HepG2 (cell line): ENCODE data around the gene EXPH5. TPM values are rescaled to one million over a fixed set of nuclear protein-coding genes. Genes with fewer than 3 reads are reported as not detected.

Experiments
- ATAC-seq: fragments of 200-7000 bp; cut with Tn5 transposase; 3 replicates; pipeline ENCODE4 v1.9.1; 2020; ENCODE audit warnings: mild to moderate bottlenecking, moderate library complexity
- BruUV-seq: library from RNA; stranded (reverse); fragments of 400-500 nt; replicated peaks from 2 replicates; lab custom pipeline; 2021; lab: Mats Ljungman, UMichigan
- CTCF ChIA-PET: fragments of 300-600 bp; formaldehyde crosslinking; extraction: SDS; loops from one replicate; lab custom pipeline; 2021; ENCODE audit warnings: low total read pairs, inconsistent platforms, low intra/inter-chr PET ratio; lab: Yijun Ruan, JAX
- POLR2A ChIA-PET: fragments of 350-600 bp; sonication (Branson Sonifier 250); formaldehyde crosslinking; loops from one replicate; lab custom pipeline; 2020; ENCODE audit warnings: antibody characterized with exemption, inconsistent platforms; lab: Yijun Ruan, JAX
- DNase-seq: peaks from one replicate; pipeline ENCODE4 v3.0.0-alpha.2; 2015; ENCODE audit warnings: low spot score
- FAIRE-seq: peaks from 3 replicates; lab custom pipeline; 2011; peaks lifted over from hg19 to GRCh38; lab: Jason Lieb, UNC
- H2AFZ ChIP-seq: one replicate; pipeline ENCODE4 v1.6.1; 2011; ENCODE audit warnings: low read length, inconsistent platforms
- H3K27ac ChIP-seq: fragments of 300-600 bp; 3 replicates; pipeline ENCODE4 v1.8.0; 2011; ENCODE audit warnings: mixed run types, mild to moderate bottlenecking, mixed read lengths, low read length, inconsistent platforms; ENCODE audit not compliant: insufficient read depth; ENCODE audit errors: extremely low read length
- H3K27me3 ChIP-seq, 2 experiments: fragments of 200-600 bp in 1 of 2; 2 replicates in 1 of 2; 3 replicates in 1 of 2; pipeline versions ENCODE4 v1.6.0 to v1.8.0; 2011; ENCODE audit warnings: low read length in 2 of 2, mild to moderate bottlenecking in 2 of 2, moderate library complexity in 2 of 2, inconsistent platforms in 1 of 2; ENCODE audit not compliant: insufficient read depth in 2 of 2, control insufficient read depth in 1 of 2
- H3K36me3 ChIP-seq, 2 experiments: fragments of 200-600 bp in 1 of 2; replicated peaks in 1 of 2; 2 replicates in 1 of 2; 3 replicates in 1 of 2; pipeline versions ENCODE4 v1.5.1 to v1.8.0; 2011; ENCODE audit warnings: low read length in 2 of 2, inconsistent platforms in 1 of 2; ENCODE audit not compliant: insufficient read depth in 2 of 2, control insufficient read depth in 1 of 2
- H3K4me1 ChIP-seq: 2 replicates; pipeline ENCODE4 v1.5.1; 2012; ENCODE audit warnings: low read length, inconsistent platforms; ENCODE audit not compliant: insufficient read depth
- H3K4me2 ChIP-seq: 2 replicates; pipeline ENCODE4 v1.6.0; 2011; ENCODE audit warnings: low read depth, low read length, inconsistent platforms
- H3K4me3 ChIP-seq, 3 experiments: fragments of 200-600 bp in 1 of 3; sonication (generic), shearing (Covaris generic) in 1 of 3; replicated peaks in 1 of 3; 2 replicates each; pipeline ENCODE4 v1.5.1; 2011 to 2016; ENCODE audit warnings: low read length in 3 of 3, inconsistent platforms in 2 of 3, low read depth in 2 of 3, mild to moderate bottlenecking in 2 of 3, control low read depth in 1 of 3, mixed read lengths in 1 of 3; ENCODE audit not compliant: insufficient read depth in 1 of 3
- H3K79me2 ChIP-seq: one replicate; pipeline ENCODE4 v1.6.1; 2011; ENCODE audit warnings: low read length, inconsistent platforms; ENCODE audit not compliant: insufficient read depth
- H3K9ac ChIP-seq: 2 replicates; pipeline ENCODE4 v1.6.0; 2011; ENCODE audit warnings: mild to moderate bottlenecking, low read depth, low read length, inconsistent platforms; ENCODE audit not compliant: insufficient read depth
- H3K9me3 ChIP-seq: 2 replicates; pipeline ENCODE4 v1.5.1; 2012; ENCODE audit warnings: mild to moderate bottlenecking, low read length
- H4K20me1 ChIP-seq: 2 replicates; pipeline ENCODE4 v1.6.0; 2011; ENCODE audit warnings: inconsistent platforms, mild to moderate bottlenecking, low read length, moderate library complexity; ENCODE audit not compliant: insufficient read depth
- ATM ChIP-seq: fragments of 450-650 bp; IDR thresholded peaks from 2 replicates; pipeline ENCODE4 v1.7.1; 2017; ENCODE audit warnings: mild to moderate bottlenecking, borderline replicate concordance
- BRD4 ChIP-seq: sonication (generic); formaldehyde crosslinking; IDR thresholded peaks from 2 replicates; pipeline ENCODE4 v1.4.0; 2020; ENCODE audit warnings: missing genetic modification reagents
- CBFB ChIP-seq: sonication (generic); formaldehyde crosslinking; IDR thresholded peaks from 2 replicates; pipeline ENCODE4 v1.4.0; 2020; ENCODE audit warnings: missing genetic modification reagents
- FOXA1 ChIP-seq, 2 experiments: fragments of 450-650 bp in 1 of 2; sonication (generic) in 1 of 2; formaldehyde crosslinking in 1 of 2; IDR thresholded peaks; 2 replicates each; pipeline versions ENCODE4 v1.4.0 to v1.6.1; 2016 to 2020; ENCODE audit warnings: missing genetic modification reagents in 1 of 2
- IKZF4 ChIP-seq: sonication (generic); formaldehyde crosslinking; IDR thresholded peaks from 2 replicates; pipeline ENCODE4 v1.5.1; 2020; ENCODE audit warnings: borderline replicate concordance, mild to moderate bottlenecking, low read depth, missing genetic modification reagents; ENCODE audit errors: not compliant biosample characterization
- MAZ ChIP-seq, 2 experiments: sonication (generic) in 1 of 2; formaldehyde crosslinking in 1 of 2; IDR thresholded peaks; 2 replicates each; pipeline versions ENCODE4 v1.5.0 to v1.6.1; 2012 to 2020; ENCODE audit warnings: low read depth in 2 of 2, mild to moderate bottlenecking in 2 of 2, borderline replicate concordance in 1 of 2, improper control_type of control experiment in 1 of 2, low read length in 1 of 2, missing genetic modification reagents in 1 of 2, moderate library complexity in 1 of 2
- MBD4 ChIP-seq: IDR thresholded peaks from 2 replicates; pipeline ENCODE4 v1.6.1; 2012; ENCODE audit warnings: low read length, inconsistent platforms, borderline replicate concordance
- NFE2L1 ChIP-seq: sonication (generic); formaldehyde crosslinking; IDR thresholded peaks from 2 replicates; pipeline ENCODE4 v1.4.0; 2020; ENCODE audit warnings: missing genetic modification reagents, mild to moderate bottlenecking, borderline replicate concordance
- NRL ChIP-seq: sonication (generic); formaldehyde crosslinking; IDR thresholded peaks from 2 replicates; pipeline ENCODE4 v1.5.0; 2020; ENCODE audit warnings: missing genetic modification reagents, mild to moderate bottlenecking, moderate library complexity, borderline replicate concordance
- SRSF9 ChIP-seq: fragments of 200-400 bp; formaldehyde crosslinking; IDR thresholded peaks from 2 replicates; pipeline ENCODE4 v1.6.1; 2018; ENCODE audit warnings: borderline replicate concordance, mild to moderate bottlenecking, low read depth, low read length; ENCODE audit not compliant: insufficient read depth, poor library complexity, severe bottlenecking
- ZBTB7B ChIP-seq: sonication (generic); formaldehyde crosslinking; IDR thresholded peaks from 2 replicates; pipeline ENCODE4 v1.4.0; 2020; ENCODE audit warnings: missing genetic modification reagents
- ZFAT ChIP-seq: sonication (generic); formaldehyde crosslinking; conservative IDR thresholded peaks from 2 replicates; pipeline ENCODE4 v1.8.1; 2023; ENCODE audit warnings: missing genetic modification reagents, inconsistent platforms
- ZFP1 ChIP-seq: IDR thresholded peaks from 2 replicates; pipeline ENCODE4 v1.6.1; 2016
- ZNF430 ChIP-seq: sonication (generic); formaldehyde crosslinking; IDR thresholded peaks from 2 replicates; pipeline ENCODE4 v1.9.0; 2021; ENCODE audit warnings: mild to moderate bottlenecking, missing genetic modification reagents
- ZNF556 ChIP-seq: sonication (generic); formaldehyde crosslinking; IDR thresholded peaks from 2 replicates; pipeline ENCODE4 v1.4.0; 2020; ENCODE audit warnings: mild to moderate bottlenecking, missing genetic modification reagents, borderline replicate concordance
- ZNF569 ChIP-seq: sonication (generic); formaldehyde crosslinking; IDR thresholded peaks from 2 replicates; pipeline ENCODE4 v1.5.0; 2020; ENCODE audit warnings: mild to moderate bottlenecking, missing genetic modification reagents, moderate library complexity, borderline replicate concordance
- ZNF773 ChIP-seq: sonication (generic); formaldehyde crosslinking; IDR thresholded peaks from 2 replicates; pipeline ENCODE4 v1.4.0; 2020; ENCODE audit warnings: missing genetic modification reagents, borderline replicate concordance
- ZNF780A ChIP-seq: sonication (generic); formaldehyde crosslinking; IDR thresholded peaks from 2 replicates; pipeline ENCODE4 v1.8.0; 2022; ENCODE audit warnings: mild to moderate bottlenecking, missing genetic modification reagents, moderate library complexity
- WGBS: methylation state at CpG from one replicate; pipeline ENCODE4 v1.1.6; 2017; ENCODE audit warnings: low lambda C conversion rate; 5-methylcytosine and 5-hydroxymethylcytosine counted together
- in situ Hi-C: cut with HindIII; loops from 2 replicates; pipeline ENCODE4 v1.10.0; 2017; ENCODE audit warnings: low pct_unique_long_range_greater_than_20kb; ENCODE audit not compliant: extremely low pct_ligation_motif_present
- intact Hi-C: fragments of 100-400 bp; cut with micrococcal nuclease; formaldehyde crosslinking; loops from one replicate; pipeline ENCODE4 v1.10.0; 2022; ENCODE audit not compliant: unreplicated experiment
- polyA plus RNA-seq, 8 experiments: library from polyadenylated mRNA; depleted of rRNA in 3 of 8; stranded (reverse) in 7 of 8; unstranded in 1 of 8; fragments of >200 nt; fragmentation: Illumina TruSeq in 4 of 8; extraction: Trizol in 4 of 8; gene quantifications; 2 replicates each; pipeline versions ENCODE4 v1.2.1 to v1.2.3, GENCODE V29; 2011 to 2016; ENCODE audit warnings: low read depth in 4 of 8, missing spikeins in 1 of 8, mixed read lengths in 1 of 8; ENCODE audit not compliant: insufficient read depth in 1 of 8
- total RNA-seq, 5 experiments: library from RNA; depleted of rRNA; stranded (reverse); fragments of >200 nt; fragmentation: Illumina TruSeq; extraction: Trizol; gene quantifications; 2 replicates each; pipeline ENCODE4 v1.2.3, GENCODE V29; 2016; ENCODE audit warnings: low read depth in 1 of 5
- TF ChIP-seq, protein P1 (sequence below): sonication (generic); formaldehyde crosslinking; IDR thresholded peaks from 2 replicates; pipeline ENCODE4; 2020; ENCODE audit warnings: missing genetic modification reagents, mild to moderate bottlenecking, borderline replicate concordance

EXPH5 gene
- total and polyA plus RNA-seq, 2 of the 13 experiments (the other 11 are each of a cell fraction or from before 2014, with no cell fraction given) = under 0.01 to 0.02 TPM

DNA sequence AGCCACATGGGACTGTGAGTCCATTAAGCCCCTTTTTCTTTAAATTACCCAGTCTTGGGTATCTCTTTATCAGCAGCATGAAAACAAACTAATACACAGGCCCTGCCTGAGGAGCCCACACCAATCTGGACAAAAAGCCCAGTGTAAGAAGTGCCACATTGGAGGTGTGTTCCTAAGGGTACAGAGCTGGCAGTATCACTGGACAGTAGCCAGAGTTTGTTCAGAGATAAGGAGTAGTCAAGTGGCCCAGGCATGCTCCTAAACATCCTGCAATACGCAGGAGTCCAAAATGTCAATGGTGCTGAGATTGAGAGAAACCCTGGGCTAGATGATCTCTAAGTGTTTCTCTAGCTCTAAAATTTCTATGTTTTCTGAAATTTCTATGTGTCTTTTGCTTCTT is 68.4 kb downstream of the EXPH5 start:
- no peak for ATAC-seq

More for the DNA sequence above, 68.4 kb downstream of the EXPH5 start:
- H3K36me3 ChIP-seq = no peaks in the 10 kb centered on the region
- H3K4me3 ChIP-seq = no peak overlapping the region
- FAIRE-seq = no peak
- DNase-seq = no peak
- H2AFZ ChIP-seq = no peak overlapping the region
- in situ Hi-C loops = no loop called here
- TF ChIP-seq MAZ (IDR thresholded peaks at IDR 0.05; ENCODE audit: borderline replicate concordance, low read depth, low read length) (no peak), MAZ (CRISPR knock-in tag; IDR thresholded peaks at IDR 0.05; ENCODE audit: low read depth) (no peak), ZNF780A (CRISPR knock-in tag) (no peak), ZNF773 (no peak), SRSF9 (no peak), NRL (CRISPR knock-in tag) (no peak), ZNF430 (CRISPR knock-in tag) (no peak), CBFB (CRISPR knock-in tag) (no peak), ZFP1 (CRISPR knock-in tag) (no peak), ZFAT (CRISPR knock-in tag) (no peak), IKZF4 (no peak), BRD4 (CRISPR knock-in tag) (no peak), NFE2L1 (CRISPR knock-in tag) (no peak), ZBTB7B (CRISPR knock-in tag) (no peak), FOXA1 (IDR thresholded peaks at IDR 0.05) (no peak), FOXA1 (CRISPR knock-in tag; IDR thresholded peaks at IDR 0.05) (no peak), ATM (no peak), ZNF556 (CRISPR knock-in tag) (no peak), MBD4 (no peak), ZNF569 (CRISPR knock-in tag) (no peak)
- TF ChIP-seq, protein P1, sequence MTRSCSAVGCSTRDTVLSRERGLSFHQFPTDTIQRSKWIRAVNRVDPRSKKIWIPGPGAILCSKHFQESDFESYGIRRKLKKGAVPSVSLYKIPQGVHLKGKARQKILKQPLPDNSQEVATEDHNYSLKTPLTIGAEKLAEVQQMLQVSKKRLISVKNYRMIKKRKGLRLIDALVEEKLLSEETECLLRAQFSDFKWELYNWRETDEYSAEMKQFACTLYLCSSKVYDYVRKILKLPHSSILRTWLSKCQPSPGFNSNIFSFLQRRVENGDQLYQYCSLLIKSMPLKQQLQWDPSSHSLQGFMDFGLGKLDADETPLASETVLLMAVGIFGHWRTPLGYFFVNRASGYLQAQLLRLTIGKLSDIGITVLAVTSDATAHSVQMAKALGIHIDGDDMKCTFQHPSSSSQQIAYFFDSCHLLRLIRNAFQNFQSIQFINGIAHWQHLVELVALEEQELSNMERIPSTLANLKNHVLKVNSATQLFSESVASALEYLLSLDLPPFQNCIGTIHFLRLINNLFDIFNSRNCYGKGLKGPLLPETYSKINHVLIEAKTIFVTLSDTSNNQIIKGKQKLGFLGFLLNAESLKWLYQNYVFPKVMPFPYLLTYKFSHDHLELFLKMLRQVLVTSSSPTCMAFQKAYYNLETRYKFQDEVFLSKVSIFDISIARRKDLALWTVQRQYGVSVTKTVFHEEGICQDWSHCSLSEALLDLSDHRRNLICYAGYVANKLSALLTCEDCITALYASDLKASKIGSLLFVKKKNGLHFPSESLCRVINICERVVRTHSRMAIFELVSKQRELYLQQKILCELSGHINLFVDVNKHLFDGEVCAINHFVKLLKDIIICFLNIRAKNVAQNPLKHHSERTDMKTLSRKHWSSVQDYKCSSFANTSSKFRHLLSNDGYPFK (CRISPR knock-in tag) = no peak
- TF ChIP-seq, all 625 proteins: peak for 0
- BruUV-seq = no TSS peak
- CTCF ChIA-PET = no interaction called here
- Histone ChIP-seq H3K27me3 (no peaks in the 10 kb centered on the region; a peak in 1 of 5 replicates), H3K9ac (no peak overlapping the region), H3K4me2 (no peak overlapping the region), H3K27ac (no peak overlapping the region), H4K20me1 (no peaks in the 10 kb centered on the region), H3K9me3 (no peaks in the 10 kb centered on the region), H3K79me2 (no peaks in the 10 kb centered on the region), H3K4me1 (no peaks in the 10 kb centered on the region)
- 90% methylated on average over 1 of the region's 1 CpG for WGBS
- intact Hi-C loops = no loop called here
- POLR2A ChIA-PET = no interaction called here
